ENCODE data around the gene ELOF1. TPM values are rescaled to one million over a fixed set of nuclear protein-coding genes. Genes with fewer than 3 reads are reported as not detected.

Gene ELOF1
- total RNA-seq, 1 donor from 2014 or later: 49.2 TPM

DNA sequence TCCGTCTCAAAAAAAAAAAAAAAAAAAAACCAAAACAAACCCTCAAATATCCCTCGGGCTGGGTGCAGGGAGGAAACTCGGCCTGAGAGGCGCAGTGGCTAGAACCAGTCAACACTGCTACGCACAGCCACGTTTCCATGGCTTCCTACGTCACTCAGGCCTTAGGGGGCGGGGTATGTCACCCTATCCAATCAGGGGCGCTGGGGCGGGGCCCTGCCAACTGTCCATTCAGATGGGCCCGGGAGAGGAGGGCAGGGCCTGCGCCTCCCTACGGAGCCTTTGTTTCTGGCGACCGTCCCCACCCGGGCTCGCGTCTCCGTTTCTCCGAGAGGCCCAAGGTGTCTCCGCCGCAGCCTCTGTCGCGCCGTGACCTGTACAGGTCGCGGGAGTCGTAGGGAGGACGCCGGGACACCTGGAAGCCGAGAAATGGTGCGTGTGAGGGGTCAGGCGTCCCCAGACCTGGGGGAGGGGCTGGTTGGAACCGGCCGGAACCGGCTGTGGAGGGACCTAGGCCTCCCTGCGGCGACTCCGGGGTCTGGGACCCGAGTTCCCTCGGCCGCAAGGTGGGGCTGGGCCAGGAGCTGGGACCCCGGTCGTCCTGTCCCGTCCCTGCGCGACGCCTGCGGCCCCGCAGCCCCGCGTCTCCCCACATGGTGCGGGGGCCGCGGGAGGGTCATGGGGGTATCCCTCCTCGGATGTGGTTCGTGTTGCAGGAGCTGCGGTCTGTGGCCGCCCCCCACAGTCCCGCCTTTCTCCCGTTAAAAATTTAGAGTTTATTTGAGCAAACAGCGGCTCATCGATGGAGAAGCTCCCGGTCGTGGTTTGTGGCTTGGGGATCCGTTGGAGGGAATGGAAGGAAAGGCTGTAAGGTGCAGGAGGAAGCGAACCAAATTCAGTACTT is 38.4 kb upstream of the ELOF1 start, which contains the start of gene ZNF627:
ZNF627 (plus strand) TSS at position 282 of the 901 bp plus-strand sequence; CDS start at position 427, 145 bp downstream.
- DNase-seq (ENCODE audit: extremely low spot score, unreplicated experiment): peak; percentile 99
- H3K36me3 Mint-ChIP-seq (ENCODE audit: unreplicated experiment): peaks cover 11% of the 10 kb centered on the region
- H3K9me3 Mint-ChIP-seq (ENCODE audit: unreplicated experiment): no peaks in the 10 kb centered on the region
- no peaks in the 10 kb centered on the region for H3K27me3 Mint-ChIP-seq (ENCODE audit: unreplicated experiment)
- TF ChIP-seq, protein P1, sequence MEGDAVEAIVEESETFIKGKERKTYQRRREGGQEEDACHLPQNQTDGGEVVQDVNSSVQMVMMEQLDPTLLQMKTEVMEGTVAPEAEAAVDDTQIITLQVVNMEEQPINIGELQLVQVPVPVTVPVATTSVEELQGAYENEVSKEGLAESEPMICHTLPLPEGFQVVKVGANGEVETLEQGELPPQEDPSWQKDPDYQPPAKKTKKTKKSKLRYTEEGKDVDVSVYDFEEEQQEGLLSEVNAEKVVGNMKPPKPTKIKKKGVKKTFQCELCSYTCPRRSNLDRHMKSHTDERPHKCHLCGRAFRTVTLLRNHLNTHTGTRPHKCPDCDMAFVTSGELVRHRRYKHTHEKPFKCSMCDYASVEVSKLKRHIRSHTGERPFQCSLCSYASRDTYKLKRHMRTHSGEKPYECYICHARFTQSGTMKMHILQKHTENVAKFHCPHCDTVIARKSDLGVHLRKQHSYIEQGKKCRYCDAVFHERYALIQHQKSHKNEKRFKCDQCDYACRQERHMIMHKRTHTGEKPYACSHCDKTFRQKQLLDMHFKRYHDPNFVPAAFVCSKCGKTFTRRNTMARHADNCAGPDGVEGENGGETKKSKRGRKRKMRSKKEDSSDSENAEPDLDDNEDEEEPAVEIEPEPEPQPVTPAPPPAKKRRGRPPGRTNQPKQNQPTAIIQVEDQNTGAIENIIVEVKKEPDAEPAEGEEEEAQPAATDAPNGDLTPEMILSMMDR (IDR thresholded peaks at IDR 0.05): no peak
- H3K4me1 Mint-ChIP-seq (ENCODE audit: unreplicated experiment): peaks cover 43% of the 10 kb centered on the region
- H3K27ac Mint-ChIP-seq (ENCODE audit: unreplicated experiment): peak within 1 kb of the TSS; percentile 96
- H3K4me3 Mint-ChIP-seq (ENCODE audit: unreplicated experiment): peak within 1 kb of the TSS; percentile 98

DNA sequence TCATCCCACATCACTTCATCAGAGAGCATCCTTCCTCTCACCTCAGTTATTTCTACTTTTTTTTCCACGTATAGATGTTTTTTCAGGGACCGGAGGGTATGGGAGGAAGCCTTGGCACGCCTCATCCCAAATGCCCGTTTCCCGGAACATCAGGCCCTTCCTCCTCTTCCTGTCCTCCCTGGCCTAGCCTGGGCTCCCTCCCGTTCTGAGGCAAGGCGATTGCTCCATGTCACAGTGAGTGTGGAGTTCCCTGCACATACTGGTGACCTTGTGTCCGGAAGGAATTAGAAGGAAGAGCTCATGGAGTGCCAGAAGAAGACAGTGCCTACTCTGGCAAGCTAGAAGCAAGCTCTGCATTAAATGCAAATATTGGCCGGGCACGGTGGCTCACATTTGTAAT is 37.1 kb upstream of the ELOF1 start:
- peaks cover 35% of the 10 kb centered on the region for H3K4me1 Mint-ChIP-seq (ENCODE audit: unreplicated experiment)
- no peak overlapping the region for H3K4me3 Mint-ChIP-seq (ENCODE audit: unreplicated experiment)
- no peaks in the 10 kb centered on the region for H3K9me3 Mint-ChIP-seq (ENCODE audit: unreplicated experiment)
- H3K36me3 Mint-ChIP-seq (ENCODE audit: unreplicated experiment): peaks cover 8% of the 10 kb centered on the region
- H3K27me3 Mint-ChIP-seq (ENCODE audit: unreplicated experiment): no peaks in the 10 kb centered on the region
- peak overlapping the region; percentile 96 for H3K27ac Mint-ChIP-seq (ENCODE audit: unreplicated experiment)
- TF ChIP-seq, protein P1 (IDR thresholded peaks at IDR 0.05): no peak
- DNase-seq (ENCODE audit: extremely low spot score, unreplicated experiment): no peak

DNA sequence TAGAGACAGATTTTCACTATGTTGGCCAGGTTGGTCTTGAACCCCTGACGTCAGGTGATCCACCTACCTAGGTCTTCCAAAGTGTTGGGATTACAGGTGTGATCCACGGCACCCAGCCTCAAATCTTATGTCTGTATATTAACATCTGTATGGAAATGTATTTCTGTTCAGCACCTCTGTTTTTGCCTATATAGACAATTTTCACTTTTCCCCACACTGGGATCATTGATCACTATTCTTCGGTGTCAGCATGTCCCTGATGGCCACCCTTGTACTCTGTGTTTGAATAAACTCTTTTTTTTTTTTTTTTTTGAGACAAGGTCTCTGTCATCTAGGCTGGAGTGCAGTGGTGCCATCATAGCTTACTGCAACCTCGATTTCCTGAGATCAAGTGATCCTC is 35.1 kb upstream of the ELOF1 start:
- Mint-ChIP-seq H3K36me3 (ENCODE audit: unreplicated experiment) (peaks cover 3% of the 10 kb centered on the region), H3K9me3 (ENCODE audit: unreplicated experiment) (no peaks in the 10 kb centered on the region), H3K27me3 (ENCODE audit: unreplicated experiment) (no peaks in the 10 kb centered on the region), H3K4me3 (ENCODE audit: unreplicated experiment) (no peak overlapping the region), H3K27ac (ENCODE audit: unreplicated experiment) (no peak overlapping the region), H3K4me1 (ENCODE audit: unreplicated experiment) (peaks cover 16% of the 10 kb centered on the region)
- DNase-seq (ENCODE audit: extremely low spot score, unreplicated experiment): no peak
- TF ChIP-seq, protein P1 (IDR thresholded peaks at IDR 0.05): no peak

DNA sequence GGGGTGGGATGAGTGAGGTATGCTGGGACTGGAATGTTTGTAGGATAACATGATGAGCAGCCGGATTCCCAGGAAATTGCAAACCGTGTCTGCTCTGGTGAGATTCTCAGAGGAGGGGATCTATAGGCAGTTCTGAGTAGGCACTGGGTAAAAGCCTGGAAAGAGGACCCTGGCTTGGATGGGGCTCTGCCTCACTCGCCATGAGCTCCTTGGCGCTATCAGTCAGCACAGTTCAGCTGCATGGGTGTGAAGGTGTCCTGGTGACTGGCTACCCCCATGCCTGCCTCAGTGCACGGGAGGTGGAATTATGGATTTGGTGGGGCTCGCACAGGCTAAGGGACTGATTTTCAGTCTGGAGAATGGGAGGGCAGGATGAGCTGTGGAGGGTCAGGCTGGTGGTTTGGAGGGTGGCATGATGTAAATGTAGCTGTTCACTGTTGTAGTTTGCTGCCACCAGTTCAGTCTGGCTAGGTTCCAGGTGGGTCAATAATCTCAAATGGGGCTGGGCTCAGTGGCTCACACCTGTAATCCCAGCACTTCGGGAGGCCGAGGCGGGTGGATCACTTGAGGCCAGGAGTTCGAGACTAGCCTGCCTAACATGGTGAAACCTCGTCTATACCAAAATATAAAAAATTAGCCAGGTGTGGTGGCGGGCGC is 29.1 kb upstream of the ELOF1 start:
- peak overlapping the region; percentile 47 for H3K27ac Mint-ChIP-seq (ENCODE audit: unreplicated experiment)
- no peaks in the 10 kb centered on the region for H3K9me3 Mint-ChIP-seq (ENCODE audit: unreplicated experiment)
- H3K27me3 Mint-ChIP-seq (ENCODE audit: unreplicated experiment): no peaks in the 10 kb centered on the region
- no peaks in the 10 kb centered on the region for H3K36me3 Mint-ChIP-seq (ENCODE audit: unreplicated experiment)
- TF ChIP-seq, protein P1 (IDR thresholded peaks at IDR 0.05): no peak
- no peak for DNase-seq (ENCODE audit: extremely low spot score, unreplicated experiment)
- H3K4me3 Mint-ChIP-seq (ENCODE audit: unreplicated experiment): no peak overlapping the region
- H3K4me1 Mint-ChIP-seq (ENCODE audit: unreplicated experiment): peaks cover 3% of the 10 kb centered on the region
